HFFc6 (cell line): ENCODE measurements around the gene RSPH9. TPM values are rescaled to one million over a fixed set of nuclear protein-coding genes. Genes with fewer than 3 reads are reported as not detected.

Source experiments
- DNase-seq: peaks from one replicate; pipeline ENCODE4 v3.0.0-alpha.2; 2018
- H3K27ac Mint-ChIP-seq: 2 replicates; pipeline ENCODE4 v1.8.0; 2020; ENCODE audit warnings: mild to moderate bottlenecking, mixed read lengths
- H3K27me3 Mint-ChIP-seq: 2 replicates; pipeline ENCODE4 v1.8.0; 2021; ENCODE audit warnings: mild to moderate bottlenecking, moderate library complexity, mixed read lengths; ENCODE audit not compliant: insufficient read depth
- H3K36me3 Mint-ChIP-seq: 2 replicates; pipeline ENCODE4 v1.8.0; 2021; ENCODE audit warnings: low read depth, mixed read lengths
- H3K4me1 Mint-ChIP-seq: 2 replicates; pipeline ENCODE4 v1.8.0; 2020; ENCODE audit warnings: low read depth, mixed read lengths
- H3K4me3 Mint-ChIP-seq: 2 replicates; pipeline ENCODE4 v1.8.0; 2020; ENCODE audit warnings: mild to moderate bottlenecking, moderate library complexity, mixed read lengths
- H3K9me3 Mint-ChIP-seq: 2 replicates; pipeline ENCODE4 v1.8.0; 2020; ENCODE audit warnings: mild to moderate bottlenecking, mixed read lengths
- CTCF ChIP-seq: fragments of 200-600 bp; sonication (generic); IDR thresholded peaks from 2 replicates; pipeline ENCODE4 v1.5.0; 2021; ENCODE audit warnings: antibody characterized with exemption, mild to moderate bottlenecking
- total RNA-seq, 6 experiments: library from RNA; stranded (reverse); fragmentation: NEBNext Ultra II Directional; extraction: Animal tissue kit (Norgen Biotek cat#: 25700); gene quantifications; 2 replicates in 1 of 6; 3 replicates in 5 of 6; pipeline ENCODE4 v1.2.3, GENCODE V29; 2021

The RSPH9 gene
- total RNA-seq, 6 experiments from 2014 or later: 0.09 to 0.60 (median 0.30) TPM; not detected in 1

DNA sequence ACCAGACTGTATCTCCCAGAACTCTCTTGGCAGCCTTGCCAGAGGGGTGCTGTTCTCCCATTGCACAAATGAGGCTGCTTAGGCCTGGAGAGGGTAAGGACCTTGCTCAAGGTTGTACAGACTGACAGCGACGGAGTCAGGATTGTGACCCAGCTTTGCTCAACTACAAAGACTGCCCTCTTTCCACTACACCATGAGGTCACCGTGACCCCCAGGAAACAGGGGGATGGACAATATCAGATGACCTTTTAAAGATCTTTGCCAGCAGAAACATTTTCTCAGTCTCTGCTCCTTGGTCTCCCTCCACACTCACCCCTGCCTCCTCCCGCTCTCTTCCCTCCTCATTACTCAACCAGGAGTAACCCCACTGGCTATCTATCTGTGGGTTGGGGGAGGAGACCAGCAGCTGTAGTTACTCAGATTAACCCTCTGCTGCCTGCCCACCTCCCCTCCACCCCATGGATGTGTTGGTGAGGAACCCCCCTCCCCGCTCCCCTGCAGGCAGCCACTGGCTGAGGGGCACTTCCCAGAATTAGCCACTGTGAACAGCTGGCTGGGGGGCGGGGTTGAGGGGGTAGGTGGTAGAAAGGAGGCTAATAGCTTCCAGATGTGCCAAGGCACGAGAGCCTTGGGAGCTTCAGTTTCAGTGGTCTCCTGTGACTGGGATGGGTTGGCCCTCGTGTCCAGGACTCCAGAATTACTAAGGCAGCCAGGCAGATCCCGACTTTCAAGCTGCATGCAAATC is 69.6 kb downstream of the RSPH9 start:
- Mint-ChIP-seq H3K4me1 (peaks cover 6% of the 10 kb centered on the region), H3K27ac (no peak overlapping the region)

GRCh38 chr6:43715056-43715788 is 70.4 kb downstream of the RSPH9 start:
- no peaks in the 10 kb centered on the region for H3K4me1 Mint-ChIP-seq
- no peaks in the 10 kb centered on the region for H3K9me3 Mint-ChIP-seq
- no peak for DNase-seq
- no peak overlapping the region for H3K4me3 Mint-ChIP-seq
- H3K27ac Mint-ChIP-seq: no peak overlapping the region
- H3K27me3 Mint-ChIP-seq: peaks cover 34% of the 10 kb centered on the region
- no peaks in the 10 kb centered on the region for H3K36me3 Mint-ChIP-seq
- no peak for TF ChIP-seq CTCF

More for the DNA sequence above, 69.6 kb downstream of the RSPH9 start:
- no peak for TF ChIP-seq CTCF
- no peak for DNase-seq
- H3K9me3 Mint-ChIP-seq: no peaks in the 10 kb centered on the region
- H3K36me3 Mint-ChIP-seq: no peaks in the 10 kb centered on the region
- no peak overlapping the region for H3K4me3 Mint-ChIP-seq
- H3K27me3 Mint-ChIP-seq: peaks cover 35% of the 10 kb centered on the region

DNA sequence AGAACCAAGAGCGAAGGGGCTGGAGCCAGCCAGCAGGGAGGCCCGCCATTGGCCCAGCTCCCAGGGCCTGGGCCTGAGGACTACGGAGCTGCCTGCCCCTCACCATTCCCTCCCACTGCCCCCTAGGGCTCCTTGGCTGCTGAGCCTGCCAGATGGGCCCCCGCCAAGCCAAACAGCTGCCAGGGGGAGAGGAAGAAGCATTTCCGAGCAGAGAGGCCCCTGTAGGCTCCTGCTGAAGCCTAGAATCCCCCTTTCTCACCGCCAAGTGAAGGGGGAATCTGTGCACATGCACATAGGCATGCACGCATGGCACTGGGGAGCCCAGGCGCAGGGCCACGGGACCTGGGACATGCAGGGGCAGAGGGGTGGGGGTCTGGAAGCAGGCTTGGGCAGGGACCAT is 71.3 kb downstream of the RSPH9 start:
- Mint-ChIP-seq H3K4me3 (no peak overlapping the region), H3K4me1 (no peaks in the 10 kb centered on the region), H3K9me3 (no peaks in the 10 kb centered on the region), H3K27me3 (peaks cover 38% of the 10 kb centered on the region), H3K36me3 (no peaks in the 10 kb centered on the region), H3K27ac (no peak overlapping the region)
- DNase-seq: no peak
- no peak for TF ChIP-seq CTCF

GRCh38 chr6:43717389-43717788 is 72.6 kb downstream of the RSPH9 start:
- H3K9me3 Mint-ChIP-seq: no peaks in the 10 kb centered on the region
- no peak for DNase-seq
- H3K27ac Mint-ChIP-seq: no peak overlapping the region
- TF ChIP-seq CTCF: no peak
- H3K27me3 Mint-ChIP-seq: peaks cover 26% of the 10 kb centered on the region
- H3K4me1 Mint-ChIP-seq: no peaks in the 10 kb centered on the region
- H3K36me3 Mint-ChIP-seq: no peaks in the 10 kb centered on the region
- H3K4me3 Mint-ChIP-seq: no peak overlapping the region

DNA sequence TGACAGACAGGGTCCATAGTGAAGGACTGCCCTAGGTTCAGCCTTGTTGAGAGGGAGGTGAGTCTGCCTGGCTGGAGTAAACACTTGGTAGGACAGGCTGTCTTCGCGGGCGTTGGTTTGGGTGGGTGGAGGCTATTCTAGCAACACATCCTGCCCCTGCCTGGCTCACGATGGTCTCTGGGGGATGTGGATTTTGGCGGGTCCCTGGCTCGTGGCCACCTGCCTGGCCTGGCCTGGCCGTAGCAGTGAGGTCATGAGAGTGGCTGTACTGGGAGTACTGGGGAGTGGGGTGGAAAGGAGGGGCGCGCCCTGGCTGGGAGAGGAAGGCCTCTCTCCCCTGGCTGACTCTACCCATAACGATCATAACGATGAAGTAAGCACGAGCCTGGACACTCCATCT is 73.0 kb downstream of the RSPH9 start:
- H3K9me3 Mint-ChIP-seq: no peaks in the 10 kb centered on the region
- TF ChIP-seq CTCF: no peak
- H3K4me1 Mint-ChIP-seq: no peaks in the 10 kb centered on the region
- H3K4me3 Mint-ChIP-seq: no peak overlapping the region
- no peak for DNase-seq
- peaks cover 26% of the 10 kb centered on the region for H3K27me3 Mint-ChIP-seq
- no peaks in the 10 kb centered on the region for H3K36me3 Mint-ChIP-seq
- no peak overlapping the region for H3K27ac Mint-ChIP-seq
